AG04450 (cell line): ENCODE measurements around the gene ACSL5. TPM values are rescaled to one million over a fixed set of nuclear protein-coding genes. Genes with fewer than 3 reads are reported as not detected.
"Not testable (repeated sequence)": the region's sequence is repeated elsewhere in the genome, so short reads cannot be mapped to it uniquely, and the experiment has no call there.

Source experiments
- CTCF ChIA-PET: fragments of 300-600, 350-600 bp; formaldehyde crosslinking; extraction: SDS; loops from one replicate; lab custom pipeline; 2022; ENCODE audit warnings: antibody characterized with exemption, inconsistent platforms; lab: Charles Lee
- POLR2A ChIA-PET: fragments of 350-600 bp; formaldehyde crosslinking; extraction: SDS; loops from one replicate; lab custom pipeline; 2021; ENCODE audit warnings: antibody characterized with exemption, inconsistent platforms; lab: Yijun Ruan, JAX
- DNase-seq: peaks from one replicate; pipeline ENCODE4 v3.0.0-alpha.2; 2011; ENCODE audit warnings: low read depth, low spot score
- H3K27ac ChIP-seq: one replicate; pipeline ENCODE4 v1.5.1; 2012; ENCODE audit warnings: low read depth, low read length, control low read depth
- H3K27me3 ChIP-seq: one replicate; pipeline ENCODE4 v1.6.0; 2012; ENCODE audit warnings: low read length; ENCODE audit not compliant: control insufficient read depth, insufficient read depth
- H3K4me3 ChIP-seq: 2 replicates; pipeline ENCODE4 v1.5.1; 2011; ENCODE audit warnings: mild to moderate bottlenecking, low read depth, low read length, control low read depth
- H3K9me3 ChIP-seq: 2 replicates; pipeline ENCODE4 v1.5.1; 2012; ENCODE audit warnings: low read length; ENCODE audit not compliant: control insufficient read depth, insufficient read depth
- CTCF ChIP-seq: IDR thresholded peaks from 2 replicates; pipeline ENCODE4 v1.5.1; 2011; ENCODE audit warnings: low read depth, low read length, control low read depth, inconsistent platforms
- polyA plus RNA-seq: library from polyadenylated mRNA; depleted of rRNA; stranded (reverse); fragments of >200 nt; gene quantifications from 2 replicates; pipeline ENCODE4 v1.2.3, GENCODE V29; 2011

Gene ACSL5
- polyA plus RNA-seq, 1 experiment: 2.0 TPM

- H3K9me3 ChIP-seq: peaks cover 11% of the 10 kb centered on the region; the same call in 1 of the 2 replicates
- no peak for DNase-seq
- H3K27me3 ChIP-seq: no peaks in the 10 kb centered on the region
- POLR2A ChIA-PET: interaction anchor here (0.6 kb wide), 1 partner anchor 829 kb away, joined by 4 read pairs; no protein-coding TSS in a partner anchor
- CTCF ChIA-PET: no interaction called here
- H3K4me3 ChIP-seq: no peak overlapping the region
- no peak for TF ChIP-seq CTCF
- no peak overlapping the region for H3K27ac ChIP-seq
These were observed 4.2 kb upstream of the ACSL5 start for GRCh38 chr10:112369495-112370423.

GRCh38 chr10:112370424-112370819 lies 3.5 kb upstream of the ACSL5 start:
- TF ChIP-seq CTCF: no peak
- CTCF ChIA-PET: no interaction called here
- Histone ChIP-seq H3K9me3 (peaks cover 11% of the 10 kb centered on the region; the same call in 1 of the 2 replicates), H3K27me3 (no peaks in the 10 kb centered on the region), H3K27ac (no peak overlapping the region), H3K4me3 (no peak overlapping the region)
- POLR2A ChIA-PET: no interaction called here
- DNase-seq: no peak

- CTCF ChIA-PET, H3K4me3 ChIP-seq, DNase-seq, POLR2A ChIA-PET, H3K27me3 ChIP-seq, H3K27ac ChIP-seq: not testable (repeated sequence)
- H3K9me3 ChIP-seq: peaks cover 11% of the 10 kb centered on the region; the same call in 1 of the 2 replicates
These were observed 2.6 kb upstream of the ACSL5 start for GRCh38 chr10:112371326-112371725.

- CTCF ChIA-PET, H3K27ac ChIP-seq, H3K4me3 ChIP-seq, POLR2A ChIA-PET, DNase-seq, H3K27me3 ChIP-seq: not testable (repeated sequence)
- peaks cover 11% of the 10 kb centered on the region; the same call in 1 of the 2 replicates for H3K9me3 ChIP-seq
These were observed 1.6 kb upstream of the ACSL5 start for GRCh38 chr10:112372182-112372810.

- DNase-seq: no peak
- CTCF ChIA-PET: interaction anchor here (0.9 to 1.1 kb wide), 2 partner anchors 10 to 60 kb away, joined by 3 read pairs; no protein-coding TSS in a partner anchor
These were observed 1.0 kb downstream of the ACSL5 start for GRCh38 chr10:112374724-112375541.

More at GRCh38 chr10:112374724-112375541, 1.0 kb downstream of the ACSL5 start:
- Histone ChIP-seq H3K4me3 (no peak overlapping the region), H3K9me3 (peaks cover 9% of the 10 kb centered on the region; the same call in 1 of the 2 replicates), H3K27ac (no peak overlapping the region), H3K27me3 (no peaks in the 10 kb centered on the region)
- POLR2A ChIA-PET: interaction anchor here (0.6 kb wide), 1 partner anchor 175 kb away, joined by 5 read pairs; no protein-coding TSS in a partner anchor
- no peak for TF ChIP-seq CTCF
